Breast epithelium (tissue), 4 donors: ENCODE measurements around the gene KRTAP9-8. TPM values are rescaled to one million over a fixed set of nuclear protein-coding genes. Genes with fewer than 3 reads are reported as not detected.
"Not testable (repeated sequence)": the region's sequence is repeated elsewhere in the genome, so short reads cannot be mapped to it uniquely, and the experiment has no call there.

Source experiments
- DNase-seq, 2 donors: peaks; one replicate each; pipeline ENCODE4 v3.0.0-alpha.2; 2019; ENCODE audit warnings: low spot score in 2 of 2
- H3K27ac ChIP-seq, 2 donors: fragments of 200-600 bp; sonication (generic) in 1 of 2; one replicate each; pipeline ENCODE4 v1.5.1; 2016 to 2019; ENCODE audit warnings: mild to moderate bottlenecking in 1 of 2
- H3K27me3 ChIP-seq, 2 donors: fragments of 200-600 bp; sonication (generic) in 1 of 2; one replicate each; pipeline versions ENCODE4 v1.5.1 to v1.6.0; 2017 to 2019; ENCODE audit warnings: control low read depth in 1 of 2, mild to moderate bottlenecking in 1 of 2
- H3K36me3 ChIP-seq: fragments of 200-600 bp; one replicate; pipeline ENCODE4 v1.5.1; 2019
- H3K4me1 ChIP-seq, 2 donors: fragments of 200-600 bp; sonication (generic); one replicate each; pipeline ENCODE4 v1.5.1; 2016 to 2019; ENCODE audit warnings: control low read depth in 1 of 2
- H3K4me3 ChIP-seq, 3 donors: fragments of 200-600 bp; sonication (generic); 1 replicate in 2 of 3; 2 replicates in 1 of 3; pipeline ENCODE4 v1.5.1; 2016 to 2019; ENCODE audit warnings: mild to moderate bottlenecking in 3 of 3, moderate library complexity in 2 of 3
- H3K9me3 ChIP-seq, 2 donors: fragments of 200-600 bp; sonication (generic) in 1 of 2; one replicate each; pipeline ENCODE4 v1.5.1; 2016 to 2019; ENCODE audit warnings: control low read depth in 1 of 2
- POLR2A ChIP-seq: fragments of 450-650 bp; IDR thresholded peaks from one replicate; pipeline ENCODE4 v1.6.1; 2016; ENCODE audit warnings: antibody characterized with exemption, mild to moderate bottlenecking, moderate library complexity
- POLR2AphosphoS5 ChIP-seq, 3 donors: sonication (generic); formaldehyde crosslinking; IDR thresholded peaks; one replicate each; pipeline ENCODE4 v1.6.1; 2017; ENCODE audit warnings: antibody characterized with exemption in 3 of 3
- intact Hi-C: fragments of 100-400 bp; cut with DNase I; formaldehyde crosslinking; loops from one replicate; pipeline ENCODE4 v1.15.1; 2023; ENCODE audit warnings: low total_unique reads
- total RNA-seq, 3 donors: library from RNA; depleted of rRNA; stranded (reverse); fragments of >200 nt; gene quantifications; one replicate each; pipeline ENCODE4 v1.1.0, GENCODE V29; 2016
- TF ChIP-seq, protein P1 (sequence below), 3 donors: fragments of 450-650 bp; IDR thresholded peaks; one replicate each; pipeline ENCODE4 v1.5.1; 2016 to 2017; ENCODE audit warnings: antibody characterized with exemption in 3 of 3, mild to moderate bottlenecking in 3 of 3, moderate library complexity in 3 of 3

Gene KRTAP9-8, protein sequence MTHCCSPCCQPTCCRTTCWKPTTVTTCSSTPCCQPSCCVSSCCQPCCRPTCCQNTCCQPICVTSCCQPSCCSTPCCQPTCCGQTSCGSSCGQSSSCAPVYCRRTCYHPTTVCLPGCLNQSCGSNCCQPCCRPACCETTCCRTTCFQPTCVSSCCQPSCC
- not detected for total RNA-seq

DNA sequence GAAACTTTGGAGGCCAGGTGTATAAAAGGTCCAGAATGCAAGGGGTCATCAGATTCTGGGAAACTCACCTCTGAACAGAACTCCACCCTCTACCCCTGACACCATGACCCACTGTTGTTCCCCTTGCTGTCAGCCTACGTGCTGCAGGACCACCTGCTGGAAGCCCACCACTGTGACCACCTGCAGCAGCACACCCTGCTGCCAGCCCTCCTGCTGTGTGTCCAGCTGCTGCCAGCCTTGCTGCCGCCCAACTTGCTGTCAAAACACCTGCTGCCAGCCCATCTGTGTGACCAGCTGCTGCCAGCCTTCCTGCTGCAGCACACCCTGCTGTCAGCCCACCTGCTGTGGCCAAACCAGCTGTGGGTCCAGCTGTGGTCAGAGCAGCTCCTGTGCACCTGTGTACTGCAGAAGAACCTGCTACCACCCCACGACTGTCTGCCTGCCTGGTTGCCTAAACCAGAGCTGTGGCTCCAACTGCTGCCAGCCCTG, at the start of gene KRTAP9-8:
Gene KRTAP9-8, plus strand, starts transcription at position 51 of the 489 bp plus-strand sequence. Its CDS starts 53 bp downstream, at position 104.
- intact Hi-C loops = not testable (repeated sequence)

DNA sequence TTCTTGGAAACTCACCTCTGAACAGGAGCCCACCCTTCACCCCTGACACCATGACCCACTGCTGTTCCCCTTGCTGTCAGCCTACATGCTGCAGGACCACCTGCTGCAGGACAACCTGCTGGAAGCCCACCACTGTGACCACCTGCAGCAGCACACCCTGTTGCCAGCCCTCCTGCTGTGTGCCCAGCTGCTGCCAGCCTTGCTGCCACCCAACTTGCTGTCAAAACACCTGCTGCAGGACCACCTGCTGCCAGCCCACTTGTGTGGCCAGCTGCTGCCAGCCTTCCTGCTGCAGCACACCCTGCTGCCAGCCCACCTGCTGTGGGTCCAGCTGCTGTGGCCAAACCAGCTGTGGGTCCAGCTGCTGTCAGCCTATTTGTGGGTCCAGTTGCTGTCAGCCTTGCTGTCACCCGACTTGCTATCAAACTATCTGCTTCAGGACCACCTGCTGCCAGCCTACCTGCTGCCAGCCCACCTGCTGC, 47.9 kb upstream of the KRTAP9-8 start, which contains the start of gene KRTAP9-1:
Gene KRTAP9-1, plus strand, starts transcription at position 51 of the 482 bp plus-strand sequence. Its CDS starts 0 bp downstream, at position 51.
- H3K27ac ChIP-seq, H3K4me3 ChIP-seq, H3K36me3 ChIP-seq, H3K4me1 ChIP-seq, H3K27me3 ChIP-seq, intact Hi-C loops, DNase-seq, H3K9me3 ChIP-seq: not testable (repeated sequence)

More for the DNA sequence above, at the start of gene KRTAP9-8:
- not testable (repeated sequence) for H3K27me3 ChIP-seq, H3K4me3 ChIP-seq, H3K36me3 ChIP-seq, H3K4me1 ChIP-seq, H3K9me3 ChIP-seq, DNase-seq, H3K27ac ChIP-seq

DNA sequence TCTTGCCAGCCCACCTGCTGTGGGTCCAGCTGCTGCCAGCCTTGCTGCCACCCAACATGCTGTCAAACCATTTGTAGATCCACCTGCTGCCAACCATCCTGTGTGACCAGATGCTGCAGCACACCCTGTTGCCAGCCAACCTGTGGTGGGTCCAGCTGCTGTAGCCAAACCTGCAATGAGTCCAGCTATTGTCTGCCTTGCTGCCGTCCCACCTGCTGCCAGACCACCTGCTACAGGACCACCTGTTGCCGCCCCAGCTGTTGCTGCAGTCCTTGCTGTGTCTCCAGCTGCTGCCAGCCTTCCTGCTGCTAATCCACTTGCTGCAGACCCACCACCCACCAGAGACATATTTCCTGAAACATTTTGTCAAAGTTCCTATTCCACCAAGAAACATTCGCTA, 47.5 kb upstream of the KRTAP9-8 start:
- Histone ChIP-seq H3K36me3 (no peaks in the 10 kb centered on the region), H3K4me1 (no peaks in the 10 kb centered on the region), H3K27ac (no peak overlapping the region), H3K4me3 (no peak overlapping the region), H3K9me3 (no peaks in the 10 kb centered on the region), H3K27me3 (no peaks in the 10 kb centered on the region)
- TF ChIP-seq, protein P1, sequence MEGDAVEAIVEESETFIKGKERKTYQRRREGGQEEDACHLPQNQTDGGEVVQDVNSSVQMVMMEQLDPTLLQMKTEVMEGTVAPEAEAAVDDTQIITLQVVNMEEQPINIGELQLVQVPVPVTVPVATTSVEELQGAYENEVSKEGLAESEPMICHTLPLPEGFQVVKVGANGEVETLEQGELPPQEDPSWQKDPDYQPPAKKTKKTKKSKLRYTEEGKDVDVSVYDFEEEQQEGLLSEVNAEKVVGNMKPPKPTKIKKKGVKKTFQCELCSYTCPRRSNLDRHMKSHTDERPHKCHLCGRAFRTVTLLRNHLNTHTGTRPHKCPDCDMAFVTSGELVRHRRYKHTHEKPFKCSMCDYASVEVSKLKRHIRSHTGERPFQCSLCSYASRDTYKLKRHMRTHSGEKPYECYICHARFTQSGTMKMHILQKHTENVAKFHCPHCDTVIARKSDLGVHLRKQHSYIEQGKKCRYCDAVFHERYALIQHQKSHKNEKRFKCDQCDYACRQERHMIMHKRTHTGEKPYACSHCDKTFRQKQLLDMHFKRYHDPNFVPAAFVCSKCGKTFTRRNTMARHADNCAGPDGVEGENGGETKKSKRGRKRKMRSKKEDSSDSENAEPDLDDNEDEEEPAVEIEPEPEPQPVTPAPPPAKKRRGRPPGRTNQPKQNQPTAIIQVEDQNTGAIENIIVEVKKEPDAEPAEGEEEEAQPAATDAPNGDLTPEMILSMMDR (IDR thresholded peaks at IDR 0.05) = no peak
- no peak for TF ChIP-seq POLR2AphosphoS5 (IDR thresholded peaks at IDR 0.05)
- no peak for TF ChIP-seq POLR2A
- intact Hi-C loops = no loop called here
- no peak for DNase-seq

DNA sequence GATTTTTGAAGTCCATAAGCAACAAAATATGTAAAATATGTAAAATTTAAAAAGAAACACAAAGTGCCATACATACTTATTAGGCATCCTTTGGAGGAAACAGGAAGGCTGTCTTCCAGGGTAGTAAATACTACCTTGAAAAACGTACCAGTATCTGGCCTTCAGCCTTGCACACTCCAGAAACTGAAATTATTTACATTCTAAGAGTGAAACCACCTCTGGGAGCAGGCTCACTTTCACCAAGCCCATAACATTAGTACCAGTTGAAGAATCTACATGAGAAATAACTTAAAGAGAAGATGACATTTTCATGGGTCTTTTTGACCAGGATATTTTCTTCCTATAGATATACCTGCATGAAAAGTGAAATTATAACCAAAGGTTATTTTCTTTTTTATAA, 41.7 kb upstream of the KRTAP9-8 start:
- Histone ChIP-seq H3K27ac (no peak overlapping the region), H3K4me1 (no peaks in the 10 kb centered on the region), H3K9me3 (no peaks in the 10 kb centered on the region), H3K36me3 (no peaks in the 10 kb centered on the region), H3K27me3 (no peaks in the 10 kb centered on the region), H3K4me3 (no peak overlapping the region)
- TF ChIP-seq POLR2AphosphoS5 (IDR thresholded peaks at IDR 0.05) (no peak), POLR2A (no peak)
- TF ChIP-seq, protein P1 (IDR thresholded peaks at IDR 0.05) = no peak
- intact Hi-C loops = no loop called here
- no peak for DNase-seq

DNA sequence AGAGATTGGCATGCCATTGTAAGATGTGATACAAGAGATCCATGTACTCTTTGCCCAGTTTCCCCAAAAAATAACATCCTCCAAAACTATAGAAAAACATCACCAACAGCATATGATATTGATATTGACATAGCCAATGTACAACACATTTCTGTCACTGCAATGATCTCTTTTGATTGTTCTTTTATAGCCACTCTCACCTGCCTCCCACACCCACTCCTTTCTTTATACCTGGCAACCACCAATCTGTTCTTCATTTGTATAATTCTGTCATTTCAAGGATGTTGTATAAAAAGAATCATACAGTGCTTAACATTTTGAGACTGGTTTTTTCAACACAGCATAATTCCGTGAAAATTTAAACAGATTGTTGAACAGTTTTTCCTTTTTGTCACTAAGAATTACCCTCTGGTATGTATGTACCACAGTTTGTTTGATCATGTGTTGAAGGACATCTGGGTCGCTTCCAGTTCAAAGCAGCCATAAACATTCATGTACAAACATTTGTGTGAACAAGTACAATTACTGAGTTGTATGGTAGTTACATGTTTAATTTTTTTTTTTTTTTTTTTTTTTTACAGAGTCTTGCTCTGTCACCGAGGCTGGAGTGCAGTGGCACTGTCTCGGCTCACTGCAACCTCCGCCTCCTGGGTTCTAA, 38.2 kb upstream of the KRTAP9-8 start:
- Histone ChIP-seq H3K4me1 (no peaks in the 10 kb centered on the region), H3K4me3 (no peak overlapping the region), H3K27ac (no peak overlapping the region), H3K36me3 (no peaks in the 10 kb centered on the region), H3K27me3 (no peaks in the 10 kb centered on the region), H3K9me3 (no peaks in the 10 kb centered on the region)
- intact Hi-C loops = no loop called here
- TF ChIP-seq, protein P1 (IDR thresholded peaks at IDR 0.05) = no peak
- no peak for TF ChIP-seq POLR2A
- no peak for TF ChIP-seq POLR2AphosphoS5 (IDR thresholded peaks at IDR 0.05)
- no peak for DNase-seq

DNA sequence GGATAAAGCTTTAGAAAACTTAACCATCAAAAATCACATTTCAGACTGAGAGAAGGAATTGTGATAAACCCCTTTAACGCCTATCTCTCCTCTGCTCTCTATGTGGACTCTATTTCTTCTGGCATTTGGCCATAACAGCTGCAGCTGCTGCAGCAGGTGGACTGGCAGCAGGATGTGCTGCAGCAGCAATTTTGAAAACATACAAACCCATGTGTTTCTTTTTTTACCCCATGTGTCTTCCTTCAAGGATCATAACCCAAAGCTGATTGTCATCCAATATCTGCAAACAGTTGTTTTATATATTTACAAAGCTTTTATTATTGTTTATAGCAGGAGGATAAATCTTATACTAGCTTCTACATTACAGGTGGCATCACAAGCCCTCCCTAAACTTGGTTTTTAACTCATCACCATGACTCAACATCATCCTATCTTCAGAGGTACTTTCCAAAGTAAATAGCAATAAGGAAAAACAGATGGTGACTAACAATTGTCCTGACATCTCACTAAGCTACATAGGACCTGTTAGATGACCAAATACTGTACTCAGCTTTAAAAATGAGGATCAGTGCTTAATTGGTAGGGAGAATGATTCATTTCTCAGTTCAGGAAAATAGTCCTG, 25.8 kb upstream of the KRTAP9-8 start:
- Histone ChIP-seq H3K4me3 (no peak overlapping the region), H3K4me1 (no peaks in the 10 kb centered on the region), H3K36me3 (no peaks in the 10 kb centered on the region), H3K27ac (no peak overlapping the region), H3K9me3 (no peaks in the 10 kb centered on the region), H3K27me3 (no peaks in the 10 kb centered on the region)
- intact Hi-C loops = no loop called here
- no peak for DNase-seq
- TF ChIP-seq, protein P1 (IDR thresholded peaks at IDR 0.05) = no peak
